ENCODE results near the gene LCA5L.

- no peak for TF ChIP-seq PATZ1 (CRISPR knock-in tag; IDR thresholded peaks at IDR 0.05; ENCODE audit: borderline replicate concordance)
- TF ChIP-seq OSR1 (CRISPR knock-in tag; IDR thresholded peaks at IDR 0.05) = no peak
- TF ChIP-seq CSDC2 (CRISPR knock-in tag; IDR thresholded peaks at IDR 0.05) = no peak
- no peak for TF ChIP-seq CREB5 (CRISPR knock-in tag; IDR thresholded peaks at IDR 0.05; ENCODE audit: low read depth)
- no peak for TF ChIP-seq ISL1 (CRISPR knock-in tag; IDR thresholded peaks at IDR 0.05)
- no peak for TF ChIP-seq BACH2 (CRISPR knock-in tag; IDR thresholded peaks at IDR 0.05; ENCODE audit: borderline replicate concordance)
These were observed 6.8 kb upstream of the LCA5L start for GRCh38 chr21:39452207-39452969.
